Bladder microvascular endothelial cell (primary cell): ENCODE results near the gene GLI2. TPM values are rescaled to one million over a fixed set of nuclear protein-coding genes. Genes with fewer than 3 reads are reported as not detected.

Source experiments
- total RNA-seq: library from RNA; depleted of rRNA; stranded (reverse); fragments of >200 nt; gene quantifications from 2 replicates; pipeline ENCODE4 v1.2.3, GENCODE V29; 2014

GLI2 gene
- total RNA-seq = under 0.01 TPM in 1 of 2 replicates, not detected in the other

DNA sequence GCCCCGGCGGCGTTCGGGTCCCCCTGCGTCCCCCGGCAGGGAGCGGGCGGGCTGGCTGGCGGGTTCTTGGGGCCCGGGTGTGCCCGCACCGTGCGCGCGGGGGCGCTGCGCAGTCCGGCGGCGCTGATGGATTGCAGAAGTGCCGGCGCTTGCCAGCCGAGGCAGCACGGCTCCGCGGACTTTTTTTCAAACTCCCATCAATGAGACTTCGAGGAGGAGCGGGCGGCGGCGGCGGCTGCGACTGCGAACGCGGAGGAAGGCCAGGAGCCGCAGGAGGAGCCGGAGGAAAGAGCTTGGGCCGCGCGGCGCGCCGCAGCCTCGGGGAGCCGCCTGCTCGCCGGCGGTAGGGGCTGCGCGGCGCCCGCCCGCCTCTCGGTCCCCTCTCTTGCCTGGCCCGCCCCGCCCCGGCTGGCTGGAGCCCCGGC, at the start of gene GLI2:
Gene GLI2 (plus strand): TSS at position 123 of the 425 bp plus-strand sequence. CDS start 61,453 bp downstream, outside the sequence.

